Superior temporal gyrus (tissue), 1 donor: Measurements from ENCODE around the gene PRKCZ.

ENCODE experiments used
- DNase-seq: peaks from one replicate; pipeline ENCODE4 v3.0.0-alpha.2; 2016; ENCODE audit errors: extremely low spot score

Gene PRKCZ

GRCh38 chr1:2177946-2178538, 127.8 kb downstream of the PRKCZ start:
- DNase-seq = no peak

GRCh38 chr1:2178875-2179274, 128.7 kb downstream of the PRKCZ start:
- DNase-seq = no peak

GRCh38 chr1:2179283-2180013, 129.2 kb downstream of the PRKCZ start:
- DNase-seq = no peak

GRCh38 chr1:2180297-2181245, 130.4 kb downstream of the PRKCZ start:
- no peak for DNase-seq

GRCh38 chr1:2181271-2181670, 131.1 kb downstream of the PRKCZ start:
- no peak for DNase-seq

GRCh38 chr1:2181752-2182151, 131.5 kb downstream of the PRKCZ start:
- DNase-seq = no peak

- DNase-seq = no peak
Measured at GRCh38 chr1:2182376-2182775, 132.2 kb downstream of the PRKCZ start.

GRCh38 chr1:2183937-2184334, 133.7 kb downstream of the PRKCZ start:
- no peak for DNase-seq

- no peak for DNase-seq
Measured at GRCh38 chr1:2184531-2184930, 134.3 kb downstream of the PRKCZ start.

- DNase-seq = no peak
Measured at GRCh38 chr1:2184934-2185333, 134.7 kb downstream of the PRKCZ start.

- DNase-seq = no peak
Measured at GRCh38 chr1:2185880-2186855, 136.0 kb downstream of the PRKCZ start.

GRCh38 chr1:2186901-2187300, 136.7 kb downstream of the PRKCZ start:
- DNase-seq = no peak

- DNase-seq = no peak
Measured at GRCh38 chr1:2187619-2188018, 137.4 kb downstream of the PRKCZ start.

- DNase-seq = no peak
Measured at GRCh38 chr1:2188336-2188735, 138.1 kb downstream of the PRKCZ start.

GRCh38 chr1:2189459-2190425, 139.5 kb downstream of the PRKCZ start:
- DNase-seq = peak; percentile 92

- no peak for DNase-seq
Measured at GRCh38 chr1:2190491-2190976, 140.3 kb downstream of the PRKCZ start.

GRCh38 chr1:2192031-2192995, 142.1 kb downstream of the PRKCZ start:
- peak; percentile 73 for DNase-seq

- no peak for DNase-seq
Measured at GRCh38 chr1:2193514-2194281, 143.5 kb downstream of the PRKCZ start.
